ENCODE data around the gene AJAP1.

Gene AJAP1

GRCh38 chr1:4734791-4735190 is 80.4 kb downstream of the AJAP1 start:
- H3K36me3 ChIP-seq (replicated peaks) = no peaks in the 10 kb centered on the region
- in situ Hi-C loops (cut with HindIII; ENCODE audit: low pct_ligation_motif_present, low sequenced_read_pairs) = no loop called here
- H3K27me3 ChIP-seq (replicated peaks) = no peaks in the 10 kb centered on the region
- no peak for DNase-seq
- no peak overlapping the region for H3K4me3 ChIP-seq (ENCODE audit: low read depth, low read length)
- H3K27ac ChIP-seq = no peak overlapping the region
- no peak for TF ChIP-seq CTCF (IDR thresholded peaks at IDR 0.05; ENCODE audit: low read depth, low read length, missing control alignments)

GRCh38 chr1:4736254-4736653 is 81.8 kb downstream of the AJAP1 start:
- in situ Hi-C loops (cut with HindIII; ENCODE audit: low pct_ligation_motif_present, low sequenced_read_pairs) = no loop called here
- H3K4me3 ChIP-seq (ENCODE audit: low read depth, low read length) = no peak overlapping the region
- H3K27ac ChIP-seq = no peak overlapping the region
- H3K36me3 ChIP-seq (replicated peaks) = no peaks in the 10 kb centered on the region
- no peaks in the 10 kb centered on the region for H3K27me3 ChIP-seq (replicated peaks)
- TF ChIP-seq CTCF (IDR thresholded peaks at IDR 0.05; ENCODE audit: low read depth, low read length, missing control alignments) = no peak
- no peak for DNase-seq

GRCh38 chr1:4741876-4742423 is 87.5 kb downstream of the AJAP1 start:
- H3K4me3 ChIP-seq (ENCODE audit: low read depth, low read length) = no peak overlapping the region
- no peaks in the 10 kb centered on the region for H3K27me3 ChIP-seq (replicated peaks)
- in situ Hi-C loops (cut with HindIII; ENCODE audit: low pct_ligation_motif_present, low sequenced_read_pairs) = no loop called here
- DNase-seq = no peak
- no peak overlapping the region for H3K27ac ChIP-seq
- no peaks in the 10 kb centered on the region for H3K36me3 ChIP-seq (replicated peaks)
- TF ChIP-seq CTCF (IDR thresholded peaks at IDR 0.05; ENCODE audit: low read depth, low read length, missing control alignments) = no peak

- Histone ChIP-seq H3K27me3 (replicated peaks) (no peaks in the 10 kb centered on the region), H3K36me3 (replicated peaks) (no peaks in the 10 kb centered on the region), H3K27ac (no peak overlapping the region), H3K4me3 (ENCODE audit: low read depth, low read length) (no peak overlapping the region)
- no peak for TF ChIP-seq CTCF (IDR thresholded peaks at IDR 0.05; ENCODE audit: low read depth, low read length, missing control alignments)
- in situ Hi-C loops (cut with HindIII; ENCODE audit: low pct_ligation_motif_present, low sequenced_read_pairs) = no loop called here
- DNase-seq = no peak
Measured at GRCh38 chr1:4743978-4744750, 89.8 kb downstream of the AJAP1 start.

GRCh38 chr1:4745560-4745959 is 91.2 kb downstream of the AJAP1 start:
- H3K27ac ChIP-seq = no peak overlapping the region
- H3K4me3 ChIP-seq (ENCODE audit: low read depth, low read length) = no peak overlapping the region
- TF ChIP-seq CTCF (IDR thresholded peaks at IDR 0.05; ENCODE audit: low read depth, low read length, missing control alignments) = no peak
- no peaks in the 10 kb centered on the region for H3K36me3 ChIP-seq (replicated peaks)
- no peak for DNase-seq
- in situ Hi-C loops (cut with HindIII; ENCODE audit: low pct_ligation_motif_present, low sequenced_read_pairs) = no loop called here
- no peaks in the 10 kb centered on the region for H3K27me3 ChIP-seq (replicated peaks)
